GM12872 (cell line): ENCODE data around the gene PRSS53.

Experiments
- TF ChIP-seq, protein P1 (sequence below): IDR thresholded peaks from 3 replicates; pipeline ENCODE4 v1.5.1; 2011; ENCODE audit warnings: low read depth, mild to moderate bottlenecking, low read length, moderate library complexity; ENCODE audit not compliant: insufficient read depth

PRSS53 gene

GRCh38 chr16:31081428-31082351 is 7.1 kb downstream of the PRSS53 start:
- TF ChIP-seq, protein P1, sequence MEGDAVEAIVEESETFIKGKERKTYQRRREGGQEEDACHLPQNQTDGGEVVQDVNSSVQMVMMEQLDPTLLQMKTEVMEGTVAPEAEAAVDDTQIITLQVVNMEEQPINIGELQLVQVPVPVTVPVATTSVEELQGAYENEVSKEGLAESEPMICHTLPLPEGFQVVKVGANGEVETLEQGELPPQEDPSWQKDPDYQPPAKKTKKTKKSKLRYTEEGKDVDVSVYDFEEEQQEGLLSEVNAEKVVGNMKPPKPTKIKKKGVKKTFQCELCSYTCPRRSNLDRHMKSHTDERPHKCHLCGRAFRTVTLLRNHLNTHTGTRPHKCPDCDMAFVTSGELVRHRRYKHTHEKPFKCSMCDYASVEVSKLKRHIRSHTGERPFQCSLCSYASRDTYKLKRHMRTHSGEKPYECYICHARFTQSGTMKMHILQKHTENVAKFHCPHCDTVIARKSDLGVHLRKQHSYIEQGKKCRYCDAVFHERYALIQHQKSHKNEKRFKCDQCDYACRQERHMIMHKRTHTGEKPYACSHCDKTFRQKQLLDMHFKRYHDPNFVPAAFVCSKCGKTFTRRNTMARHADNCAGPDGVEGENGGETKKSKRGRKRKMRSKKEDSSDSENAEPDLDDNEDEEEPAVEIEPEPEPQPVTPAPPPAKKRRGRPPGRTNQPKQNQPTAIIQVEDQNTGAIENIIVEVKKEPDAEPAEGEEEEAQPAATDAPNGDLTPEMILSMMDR, result no peak

DNA sequence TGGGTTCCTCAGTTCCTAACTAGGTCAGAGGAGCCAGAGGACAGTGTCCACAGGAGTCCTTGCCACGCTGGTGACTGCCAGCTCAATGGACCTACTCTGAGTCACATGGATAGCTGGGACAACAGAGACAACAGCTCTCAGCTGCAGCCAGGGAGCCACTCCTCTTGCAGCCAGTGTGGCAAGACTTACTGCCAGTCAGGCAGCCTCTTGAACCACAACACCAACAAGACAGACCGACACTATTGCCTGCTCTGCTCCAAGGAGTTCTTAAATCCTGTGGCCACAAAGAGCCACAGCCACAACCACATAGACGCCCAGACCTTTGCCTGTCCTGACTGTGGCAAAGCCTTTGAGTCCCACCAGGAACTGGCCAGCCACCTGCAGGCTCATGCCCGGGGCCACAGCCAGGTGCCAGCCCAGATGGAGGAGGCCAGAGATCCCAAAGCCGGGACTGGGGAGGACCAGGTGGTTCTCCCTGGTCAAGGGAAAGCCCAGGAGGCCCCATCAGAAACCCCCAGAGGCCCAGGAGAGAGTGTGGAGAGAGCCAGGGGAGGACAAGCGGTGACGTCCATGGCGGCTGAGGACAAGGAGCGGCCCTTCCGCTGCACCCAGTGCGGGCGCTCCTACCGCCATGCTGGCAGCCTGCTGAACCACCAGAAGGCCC is 7.9 kb downstream of the PRSS53 start:
- TF ChIP-seq, protein P1, result no peak

DNA sequence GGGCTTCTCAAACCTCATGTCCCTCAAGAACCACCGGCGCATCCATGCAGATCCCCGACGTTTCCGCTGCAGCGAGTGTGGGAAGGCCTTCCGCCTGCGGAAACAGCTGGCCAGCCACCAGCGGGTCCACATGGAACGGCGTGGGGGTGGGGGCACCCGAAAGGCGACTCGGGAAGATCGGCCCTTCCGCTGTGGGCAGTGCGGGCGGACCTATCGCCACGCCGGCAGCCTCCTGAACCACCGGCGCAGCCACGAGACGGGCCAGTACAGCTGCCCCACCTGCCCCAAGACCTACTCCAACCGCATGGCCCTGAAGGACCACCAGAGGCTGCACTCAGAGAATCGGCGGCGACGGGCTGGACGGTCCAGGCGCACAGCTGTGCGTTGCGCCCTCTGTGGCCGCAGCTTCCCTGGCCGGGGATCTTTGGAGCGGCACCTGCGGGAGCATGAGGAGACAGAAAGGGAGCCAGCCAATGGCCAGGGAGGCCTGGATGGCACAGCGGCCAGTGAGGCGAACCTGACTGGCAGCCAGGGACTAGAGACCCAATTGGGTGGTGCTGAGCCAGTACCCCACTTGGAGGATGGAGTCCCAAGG is 8.6 kb downstream of the PRSS53 start:
- TF ChIP-seq, protein P1, result no peak

DNA sequence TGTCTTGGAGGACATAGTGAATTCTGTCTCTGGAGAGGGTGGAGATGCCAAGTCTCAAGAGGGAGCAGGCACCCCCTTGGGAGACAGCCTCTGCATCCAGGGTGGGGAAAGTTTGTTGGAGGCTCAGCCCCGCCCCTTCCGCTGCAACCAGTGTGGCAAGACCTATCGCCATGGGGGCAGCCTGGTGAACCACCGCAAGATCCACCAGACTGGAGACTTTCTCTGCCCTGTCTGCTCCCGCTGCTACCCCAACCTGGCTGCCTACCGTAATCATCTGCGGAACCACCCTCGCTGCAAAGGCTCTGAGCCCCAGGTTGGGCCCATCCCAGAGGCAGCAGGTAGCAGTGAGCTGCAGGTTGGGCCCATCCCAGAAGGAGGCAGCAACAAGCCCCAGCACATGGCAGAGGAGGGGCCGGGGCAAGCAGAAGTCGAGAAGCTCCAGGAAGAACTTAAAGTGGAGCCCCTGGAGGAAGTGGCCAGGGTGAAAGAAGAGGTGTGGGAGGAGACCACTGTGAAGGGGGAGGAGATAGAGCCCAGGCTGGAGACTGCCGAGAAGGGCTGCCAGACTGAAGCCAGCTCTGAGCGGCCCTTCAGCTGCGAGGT is 9.3 kb downstream of the PRSS53 start:
- TF ChIP-seq, protein P1, result no peak

DNA sequence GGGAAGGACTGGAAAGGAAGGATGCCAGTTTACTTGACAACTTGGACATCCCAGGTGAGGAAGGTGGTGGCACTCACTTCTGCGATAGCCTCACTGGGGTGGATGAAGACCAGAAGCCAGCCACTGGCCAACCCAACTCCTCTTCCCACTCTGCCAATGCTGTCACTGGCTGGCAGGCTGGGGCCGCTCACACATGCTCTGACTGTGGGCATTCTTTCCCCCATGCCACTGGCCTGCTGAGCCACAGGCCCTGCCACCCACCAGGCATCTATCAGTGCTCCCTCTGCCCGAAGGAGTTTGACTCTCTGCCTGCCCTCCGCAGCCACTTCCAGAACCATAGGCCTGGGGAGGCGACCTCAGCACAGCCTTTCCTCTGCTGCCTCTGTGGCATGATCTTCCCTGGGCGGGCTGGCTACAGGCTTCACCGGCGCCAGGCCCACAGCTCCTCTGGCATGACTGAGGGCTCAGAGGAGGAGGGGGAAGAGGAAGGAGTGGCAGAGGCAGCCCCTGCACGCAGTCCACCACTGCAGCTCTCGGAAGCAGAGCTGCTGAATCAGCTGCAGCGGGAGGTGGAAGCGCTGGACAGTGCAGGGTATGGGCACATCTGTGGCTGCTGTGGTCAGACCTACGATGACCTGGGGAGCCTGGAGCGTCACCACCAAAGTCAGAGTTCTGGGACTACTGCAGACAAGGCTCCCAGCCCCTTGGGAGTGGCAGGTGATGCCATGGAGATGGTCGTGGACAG is 10.0 kb downstream of the PRSS53 start:
- TF ChIP-seq, protein P1, result no peak

- TF ChIP-seq, protein P1, result 0 out of 3 replicates have a peak, but pooled peaks have one; percentile 15
These were observed 10.9 kb downstream of the PRSS53 start for GRCh38 chr16:31077592-31078396.
